HepG2 (cell line): ENCODE results near the gene CYP2A6. TPM values are rescaled to one million over a fixed set of nuclear protein-coding genes. Genes with fewer than 3 reads are reported as not detected.

ENCODE experiments used
- GABPB1 ChIP-seq: IDR thresholded peaks from 2 replicates; pipeline ENCODE4 v1.6.1; 2016; ENCODE audit warnings: mild to moderate bottlenecking, missing genetic modification reagents, moderate library complexity, missing compliant biosample characterization
- IKZF1 ChIP-seq: fragments of 450-650 bp; IDR thresholded peaks from 2 replicates; pipeline ENCODE4 v1.7.1; 2016
- MAFG ChIP-seq: sonication (generic); formaldehyde crosslinking; IDR thresholded peaks from 2 replicates; pipeline ENCODE4 v1.5.1; 2020; ENCODE audit warnings: mild to moderate bottlenecking, missing genetic modification reagents
- NFE2L2 ChIP-seq: fragments of 150-350 bp; IDR thresholded peaks from 2 replicates; pipeline ENCODE4 v1.6.1; 2014; ENCODE audit warnings: low read length
- POLR2AphosphoS2 ChIP-seq: IDR thresholded peaks from 2 replicates; pipeline ENCODE4 v1.6.1; 2011; ENCODE audit warnings: low read depth, low read length, improper control_type of control experiment
- SALL1 ChIP-seq: sonication (generic); formaldehyde crosslinking; IDR thresholded peaks from 2 replicates; pipeline ENCODE4 v1.8.0; 2022; ENCODE audit warnings: mild to moderate bottlenecking, missing genetic modification reagents
- SOX13 ChIP-seq, 3 experiments: fragments of 450-650 bp in 1 of 3; sonication (generic) in 1 of 3; formaldehyde crosslinking in 1 of 3; IDR thresholded peaks in 2 of 3; conservative IDR thresholded peaks in 1 of 3; 2 replicates each; pipeline versions ENCODE4 v1.5.0 to v1.6.1; 2016 to 2020; ENCODE audit warnings: antibody characterized with exemption in 1 of 3, mild to moderate bottlenecking in 1 of 3, missing compliant biosample characterization in 1 of 3, missing genetic modification reagents in 1 of 3, moderate library complexity in 1 of 3
- SOX5 ChIP-seq: IDR thresholded peaks from 2 replicates; pipeline ENCODE4 v1.6.1; 2016; ENCODE audit warnings: borderline replicate concordance
- TEAD3 ChIP-seq: optimal IDR thresholded peaks from 2 replicates; pipeline ENCODE3; 2016; ENCODE audit warnings: borderline replicate concordance
- ZBTB21 ChIP-seq: sonication (generic); formaldehyde crosslinking; IDR thresholded peaks from 2 replicates; pipeline ENCODE4 v1.4.0; 2020; ENCODE audit warnings: missing genetic modification reagents
- ZBTB7B ChIP-seq: sonication (generic); formaldehyde crosslinking; IDR thresholded peaks from 2 replicates; pipeline ENCODE4 v1.4.0; 2020; ENCODE audit warnings: missing genetic modification reagents
- ZNF292 ChIP-seq: sonication (generic); formaldehyde crosslinking; IDR thresholded peaks from 2 replicates; pipeline ENCODE4 v1.8.1; 2022; ENCODE audit warnings: mild to moderate bottlenecking, low read depth, missing genetic modification reagents, borderline replicate concordance
- ZNF883 ChIP-seq: sonication (generic); formaldehyde crosslinking; IDR thresholded peaks from 2 replicates; pipeline ENCODE4 v1.5.1; 2020; ENCODE audit warnings: mild to moderate bottlenecking, missing genetic modification reagents; ENCODE audit errors: not compliant biosample characterization
- polyA plus RNA-seq, 8 experiments: library from polyadenylated mRNA; depleted of rRNA in 3 of 8; stranded (reverse) in 7 of 8; unstranded in 1 of 8; fragments of >200 nt; fragmentation: Illumina TruSeq in 4 of 8; extraction: Trizol in 4 of 8; gene quantifications; 2 replicates each; pipeline versions ENCODE4 v1.2.1 to v1.2.3, GENCODE V29; 2011 to 2016; ENCODE audit warnings: low read depth in 4 of 8, missing spikeins in 1 of 8, mixed read lengths in 1 of 8; ENCODE audit not compliant: insufficient read depth in 1 of 8
- total RNA-seq, 5 experiments: library from RNA; depleted of rRNA; stranded (reverse); fragments of >200 nt; fragmentation: Illumina TruSeq; extraction: Trizol; gene quantifications; 2 replicates each; pipeline ENCODE4 v1.2.3, GENCODE V29; 2016; ENCODE audit warnings: low read depth in 1 of 5
- TF ChIP-seq, protein P1 (sequence below): sonication (generic); formaldehyde crosslinking; IDR thresholded peaks from 2 replicates; pipeline ENCODE4 v1.5.1; 2020; ENCODE audit warnings: mild to moderate bottlenecking, missing genetic modification reagents, moderate library complexity
- TF ChIP-seq, protein P2 (sequence below): sonication (generic); formaldehyde crosslinking; IDR thresholded peaks from 2 replicates; pipeline ENCODE4 v1.9.0; 2022; ENCODE audit warnings: low read depth, missing genetic modification reagents
- TF ChIP-seq, protein P3 (sequence below): sonication (generic); formaldehyde crosslinking; conservative IDR thresholded peaks from 2 replicates; pipeline ENCODE4 v1.8.1; 2023; ENCODE audit warnings: missing genetic modification reagents

The CYP2A6 gene
- total and polyA plus RNA-seq, 2 of the 13 experiments (the other 11 are each of a cell fraction or from before 2014, with no cell fraction given) = not detected

DNA sequence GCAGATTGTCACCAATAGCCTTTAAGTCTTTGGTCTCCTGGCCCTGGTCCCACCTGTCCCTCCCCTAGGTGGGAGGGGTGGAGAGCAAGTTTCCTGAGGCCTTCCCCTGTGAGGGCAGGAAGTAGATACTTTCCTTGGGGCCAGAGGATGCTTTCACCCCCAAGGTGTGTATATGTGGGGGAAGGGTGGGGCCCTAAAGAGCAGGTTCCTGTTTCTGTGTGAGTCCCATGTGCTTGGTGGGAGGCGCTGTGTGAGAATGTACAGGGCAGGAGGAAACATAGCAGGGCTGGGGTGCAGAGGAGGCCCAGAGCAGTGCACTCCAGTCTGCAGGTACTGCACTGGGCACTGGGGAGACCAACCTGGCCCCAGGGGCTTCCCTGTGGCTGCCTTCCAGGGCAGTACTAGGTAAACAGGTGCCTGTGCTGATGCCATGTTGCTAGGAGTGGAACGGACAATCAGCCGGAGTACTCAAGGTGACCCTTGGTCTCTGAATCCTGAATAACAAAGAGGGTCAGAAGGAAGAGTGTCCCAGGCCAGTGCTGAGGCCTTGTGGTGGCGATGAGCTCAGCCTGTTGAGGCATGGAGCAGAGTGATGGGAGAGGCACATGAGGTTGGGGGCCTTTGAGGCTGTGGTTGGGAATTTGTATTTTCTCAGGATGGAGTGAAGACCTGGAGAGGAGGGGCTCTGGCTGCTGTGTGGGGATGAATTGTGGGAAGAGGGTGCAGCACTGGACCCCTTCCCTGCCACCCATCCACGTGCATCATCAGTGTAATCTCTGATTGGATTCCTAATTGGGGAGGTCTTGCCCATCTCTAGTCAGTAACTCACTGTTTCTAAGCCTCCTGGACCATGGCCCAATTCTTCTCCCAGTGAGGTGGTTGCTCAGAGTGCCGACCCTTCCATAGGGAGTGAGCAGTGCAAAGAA is 46.1 kb downstream of the CYP2A6 start (continued):
- TF ChIP-seq, protein P1, sequence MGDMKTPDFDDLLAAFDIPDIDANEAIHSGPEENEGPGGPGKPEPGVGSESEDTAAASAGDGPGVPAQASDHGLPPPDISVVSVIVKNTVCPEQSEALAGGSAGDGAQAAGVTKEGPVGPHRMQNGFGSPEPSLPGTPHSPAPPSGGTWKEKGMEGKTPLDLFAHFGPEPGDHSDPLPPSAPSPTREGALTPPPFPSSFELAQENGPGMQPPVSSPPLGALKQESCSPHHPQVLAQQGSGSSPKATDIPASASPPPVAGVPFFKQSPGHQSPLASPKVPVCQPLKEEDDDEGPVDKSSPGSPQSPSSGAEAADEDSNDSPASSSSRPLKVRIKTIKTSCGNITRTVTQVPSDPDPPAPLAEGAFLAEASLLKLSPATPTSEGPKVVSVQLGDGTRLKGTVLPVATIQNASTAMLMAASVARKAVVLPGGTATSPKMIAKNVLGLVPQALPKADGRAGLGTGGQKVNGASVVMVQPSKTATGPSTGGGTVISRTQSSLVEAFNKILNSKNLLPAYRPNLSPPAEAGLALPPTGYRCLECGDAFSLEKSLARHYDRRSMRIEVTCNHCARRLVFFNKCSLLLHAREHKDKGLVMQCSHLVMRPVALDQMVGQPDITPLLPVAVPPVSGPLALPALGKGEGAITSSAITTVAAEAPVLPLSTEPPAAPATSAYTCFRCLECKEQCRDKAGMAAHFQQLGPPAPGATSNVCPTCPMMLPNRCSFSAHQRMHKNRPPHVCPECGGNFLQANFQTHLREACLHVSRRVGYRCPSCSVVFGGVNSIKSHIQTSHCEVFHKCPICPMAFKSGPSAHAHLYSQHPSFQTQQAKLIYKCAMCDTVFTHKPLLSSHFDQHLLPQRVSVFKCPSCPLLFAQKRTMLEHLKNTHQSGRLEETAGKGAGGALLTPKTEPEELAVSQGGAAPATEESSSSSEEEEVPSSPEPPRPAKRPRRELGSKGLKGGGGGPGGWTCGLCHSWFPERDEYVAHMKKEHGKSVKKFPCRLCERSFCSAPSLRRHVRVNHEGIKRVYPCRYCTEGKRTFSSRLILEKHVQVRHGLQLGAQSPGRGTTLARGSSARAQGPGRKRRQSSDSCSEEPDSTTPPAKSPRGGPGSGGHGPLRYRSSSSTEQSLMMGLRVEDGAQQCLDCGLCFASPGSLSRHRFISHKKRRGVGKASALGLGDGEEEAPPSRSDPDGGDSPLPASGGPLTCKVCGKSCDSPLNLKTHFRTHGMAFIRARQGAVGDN (CRISPR knock-in tag) = peak; percentile 46
- no peak for TF ChIP-seq MAFG (CRISPR knock-in tag)
- peak; percentile 16 for TF ChIP-seq ZNF883 (CRISPR knock-in tag)
- TF ChIP-seq SOX5 (CRISPR knock-in tag) = peak; percentile 42; the same call in 1 of the 2 replicates
- peak; percentile 24; the same call in 1 of the 2 replicates for TF ChIP-seq ZNF292 (CRISPR knock-in tag)
- TF ChIP-seq, protein P2, sequence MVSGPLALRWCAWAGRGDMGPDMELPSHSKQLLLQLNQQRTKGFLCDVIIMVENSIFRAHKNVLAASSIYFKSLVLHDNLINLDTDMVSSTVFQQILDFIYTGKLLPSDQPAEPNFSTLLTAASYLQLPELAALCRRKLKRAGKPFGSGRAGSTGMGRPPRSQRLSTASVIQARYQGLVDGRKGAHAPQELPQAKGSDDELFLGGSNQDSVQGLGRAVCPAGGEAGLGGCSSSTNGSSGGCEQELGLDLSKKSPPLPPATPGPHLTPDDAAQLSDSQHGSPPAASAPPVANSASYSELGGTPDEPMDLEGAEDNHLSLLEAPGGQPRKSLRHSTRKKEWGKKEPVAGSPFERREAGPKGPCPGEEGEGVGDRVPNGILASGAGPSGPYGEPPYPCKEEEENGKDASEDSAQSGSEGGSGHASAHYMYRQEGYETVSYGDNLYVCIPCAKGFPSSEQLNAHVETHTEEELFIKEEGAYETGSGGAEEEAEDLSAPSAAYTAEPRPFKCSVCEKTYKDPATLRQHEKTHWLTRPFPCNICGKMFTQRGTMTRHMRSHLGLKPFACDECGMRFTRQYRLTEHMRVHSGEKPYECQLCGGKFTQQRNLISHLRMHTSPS (CRISPR knock-in tag) = peak; percentile 30; the same call in 1 of the 2 replicates
- TF ChIP-seq SOX13 (IDR thresholded peaks at IDR 0.05) = no peak
- TF ChIP-seq SOX13 (CRISPR knock-in tag; conservative IDR thresholded peaks at IDR 0.05 in 1 of 2, IDR thresholded peaks at IDR 0.05 in 1 of 2) = peak in 1 of 2 experiments; percentile 58; a peak in 1 of 4 replicates
- TF ChIP-seq ZBTB21 (CRISPR knock-in tag) = no peak
- TF ChIP-seq IKZF1 = no peak
- no peak for TF ChIP-seq NFE2L2
- peak; percentile 10 for TF ChIP-seq TEAD3 (CRISPR knock-in tag)
- no peak for TF ChIP-seq GABPB1 (CRISPR knock-in tag)
- no peak for TF ChIP-seq ZBTB7B
- TF ChIP-seq POLR2AphosphoS2 = no peak
- TF ChIP-seq, protein P3, sequence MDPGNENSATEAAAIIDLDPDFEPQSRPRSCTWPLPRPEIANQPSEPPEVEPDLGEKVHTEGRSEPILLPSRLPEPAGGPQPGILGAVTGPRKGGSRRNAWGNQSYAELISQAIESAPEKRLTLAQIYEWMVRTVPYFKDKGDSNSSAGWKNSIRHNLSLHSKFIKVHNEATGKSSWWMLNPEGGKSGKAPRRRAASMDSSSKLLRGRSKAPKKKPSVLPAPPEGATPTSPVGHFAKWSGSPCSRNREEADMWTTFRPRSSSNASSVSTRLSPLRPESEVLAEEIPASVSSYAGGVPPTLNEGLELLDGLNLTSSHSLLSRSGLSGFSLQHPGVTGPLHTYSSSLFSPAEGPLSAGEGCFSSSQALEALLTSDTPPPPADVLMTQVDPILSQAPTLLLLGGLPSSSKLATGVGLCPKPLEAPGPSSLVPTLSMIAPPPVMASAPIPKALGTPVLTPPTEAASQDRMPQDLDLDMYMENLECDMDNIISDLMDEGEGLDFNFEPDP (CRISPR knock-in tag) = 0 out of 2 replicates have a peak, but pooled peaks have one; percentile 71
- 0 out of 2 replicates have a peak, but pooled peaks have one; percentile 7 for TF ChIP-seq SALL1 (CRISPR knock-in tag)
